NCI-H2171 (cell line): Measurements from ENCODE around the gene RNF217.
"Not testable (repeated sequence)": the region's sequence is repeated elsewhere in the genome, so short reads cannot be mapped to it uniquely, and the experiment has no call there.

ENCODE experiments used
- DNase-seq: peaks from one replicate; lab custom pipeline; 2025; lab: John Stamatoyannopoulos, UW

RNF217 gene, protein sequence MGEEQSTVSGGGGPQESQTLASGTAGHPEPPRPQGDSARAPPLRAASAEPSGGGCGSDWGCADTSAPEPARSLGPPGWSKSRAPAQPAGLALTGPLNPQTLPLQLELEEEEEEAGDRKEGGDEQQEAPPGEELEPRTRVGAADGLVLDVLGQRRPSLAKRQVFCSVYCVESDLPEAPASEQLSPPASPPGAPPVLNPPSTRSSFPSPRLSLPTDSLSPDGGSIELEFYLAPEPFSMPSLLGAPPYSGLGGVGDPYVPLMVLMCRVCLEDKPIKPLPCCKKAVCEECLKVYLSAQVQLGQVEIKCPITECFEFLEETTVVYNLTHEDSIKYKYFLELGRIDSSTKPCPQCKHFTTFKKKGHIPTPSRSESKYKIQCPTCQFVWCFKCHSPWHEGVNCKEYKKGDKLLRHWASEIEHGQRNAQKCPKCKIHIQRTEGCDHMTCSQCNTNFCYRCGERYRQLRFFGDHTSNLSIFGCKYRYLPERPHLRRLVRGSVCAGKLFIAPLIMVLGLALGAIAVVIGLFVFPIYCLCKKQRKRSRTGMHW

DNA sequence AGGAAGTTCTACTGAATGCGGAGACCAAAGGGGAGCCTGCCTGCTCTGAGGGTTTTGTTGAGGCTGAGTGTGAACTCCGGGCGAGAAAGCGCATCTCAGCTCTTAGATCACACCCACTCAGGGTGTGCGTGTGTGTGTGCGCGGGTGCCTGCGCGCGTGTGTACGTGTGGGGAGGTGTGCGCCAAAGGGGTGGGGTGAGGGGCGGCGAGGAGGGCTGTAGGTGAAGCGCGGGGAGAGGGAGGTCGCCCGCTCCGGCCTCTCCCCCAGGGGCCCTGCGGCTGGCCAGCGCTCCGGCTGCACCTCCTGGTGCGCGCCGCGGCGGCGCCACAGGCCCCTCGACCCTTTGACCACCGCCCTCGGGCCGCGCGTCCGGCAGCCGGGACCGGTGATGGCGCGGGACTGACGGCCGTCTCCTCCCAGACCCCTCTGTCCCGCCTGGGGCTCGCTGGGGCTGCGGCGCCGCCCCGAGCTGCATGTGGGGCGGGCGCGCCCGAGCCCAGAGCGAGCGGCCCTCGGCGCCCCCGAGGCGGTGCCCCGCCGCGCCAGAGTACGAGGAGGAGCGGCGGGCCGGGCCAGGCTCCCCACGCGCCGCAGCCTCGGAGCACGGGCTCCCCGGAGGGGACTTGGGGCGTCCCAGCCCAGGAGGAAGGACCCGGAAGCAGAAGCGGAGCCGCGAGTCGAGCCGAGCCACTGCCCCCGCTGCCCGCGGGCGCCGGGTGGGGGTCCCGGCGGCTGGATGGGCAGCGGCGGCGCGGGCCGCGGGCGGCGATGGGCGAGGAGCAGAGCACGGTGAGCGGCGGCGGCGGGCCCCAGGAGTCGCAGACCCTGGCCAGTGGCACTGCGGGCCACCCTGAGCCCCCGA lies at the start of gene RNF217:
TSS of gene RNF217 (plus strand) at position 661 of the 862 bp plus-strand sequence. CDS start at position 769, 108 bp downstream.
- peak; percentile 46 for DNase-seq

- no peak for DNase-seq
Measured at GRCh38 chr6:124913056-124913455, 49.2 kb upstream of the RNF217 start.

DNA sequence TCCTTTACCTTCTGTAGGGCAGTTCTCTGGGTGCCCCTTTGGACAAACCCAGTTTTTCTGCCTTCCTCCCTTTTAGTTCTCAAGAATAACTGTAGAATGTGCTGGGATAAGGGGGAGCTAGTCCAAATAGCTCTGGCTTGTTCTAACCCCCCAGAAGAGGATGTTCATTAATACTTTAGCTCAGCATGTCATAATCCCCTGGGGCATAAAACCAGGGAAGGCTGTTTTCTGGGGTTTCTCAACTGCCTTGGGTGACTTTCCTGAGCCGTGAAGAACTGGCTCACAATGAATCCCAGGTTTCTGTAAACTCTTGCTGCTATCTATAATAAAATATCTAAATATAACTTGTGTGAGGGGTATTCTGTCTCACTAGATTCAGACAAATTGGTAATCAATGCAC lies 44.5 kb upstream of the RNF217 start:
- no peak for DNase-seq

GRCh38 chr6:124919703-124920102 lies 42.5 kb upstream of the RNF217 start:
- DNase-seq, result not testable (repeated sequence)

DNA sequence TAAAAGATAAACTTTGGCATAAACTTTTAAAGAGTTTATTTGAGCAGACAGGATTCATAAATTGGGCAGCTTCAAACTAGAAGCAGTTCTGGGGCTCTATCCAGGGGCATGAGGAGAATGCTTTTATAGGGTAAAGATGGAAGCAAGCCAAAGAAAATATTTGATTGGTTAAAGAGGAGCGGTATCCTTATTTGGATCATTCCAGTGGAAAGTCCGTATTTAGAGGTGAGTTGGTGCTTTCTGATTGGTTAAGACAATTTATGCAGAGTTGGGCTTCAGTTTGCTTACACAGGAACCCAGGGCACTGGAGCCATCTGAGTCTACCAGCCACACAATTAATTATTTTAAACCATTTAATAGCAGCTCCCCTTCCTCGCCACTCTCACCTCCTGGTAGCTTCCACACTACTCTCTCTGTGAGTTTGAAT lies 37.9 kb upstream of the RNF217 start:
- no peak for DNase-seq

- no peak for DNase-seq
Measured at GRCh38 chr6:124926435-124926834, 35.8 kb upstream of the RNF217 start.

DNA sequence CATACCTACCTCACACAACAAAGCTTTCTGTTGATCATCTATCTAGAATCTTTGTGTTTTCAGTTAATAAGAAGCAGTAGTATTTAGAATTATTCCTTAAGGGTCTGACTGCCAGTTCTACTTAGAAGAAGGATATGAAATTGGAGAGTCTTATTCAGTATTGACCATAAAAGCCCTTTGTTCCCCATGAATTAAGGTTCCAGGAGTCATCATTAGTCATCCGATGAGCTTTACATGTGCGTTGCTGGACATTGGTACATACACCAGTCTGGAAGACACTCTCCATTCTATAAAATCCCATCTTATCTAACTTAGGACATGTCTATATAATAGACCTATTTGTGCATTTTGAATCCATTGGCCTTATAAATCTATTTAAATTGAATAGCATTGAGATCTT lies 34.4 kb upstream of the RNF217 start:
- no peak for DNase-seq

DNA sequence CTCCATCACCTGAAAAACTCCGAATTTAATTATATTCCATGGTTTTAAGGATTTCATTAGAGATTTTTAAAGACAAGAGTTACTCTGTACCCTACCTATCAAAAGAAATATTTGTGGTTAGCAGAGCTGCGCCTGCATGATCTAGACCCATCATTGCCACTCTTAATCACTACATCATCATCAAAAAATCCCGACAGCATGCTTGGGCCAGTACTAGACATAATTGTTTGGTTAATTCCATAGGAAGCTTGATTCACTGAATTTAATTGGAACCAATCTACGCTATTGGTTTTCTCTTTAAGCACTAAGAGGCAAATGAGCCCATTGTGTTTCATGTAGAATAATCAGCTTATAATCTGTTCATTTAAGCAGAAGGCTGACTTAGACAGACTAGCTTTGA lies 33.4 kb upstream of the RNF217 start:
- no peak for DNase-seq

DNA sequence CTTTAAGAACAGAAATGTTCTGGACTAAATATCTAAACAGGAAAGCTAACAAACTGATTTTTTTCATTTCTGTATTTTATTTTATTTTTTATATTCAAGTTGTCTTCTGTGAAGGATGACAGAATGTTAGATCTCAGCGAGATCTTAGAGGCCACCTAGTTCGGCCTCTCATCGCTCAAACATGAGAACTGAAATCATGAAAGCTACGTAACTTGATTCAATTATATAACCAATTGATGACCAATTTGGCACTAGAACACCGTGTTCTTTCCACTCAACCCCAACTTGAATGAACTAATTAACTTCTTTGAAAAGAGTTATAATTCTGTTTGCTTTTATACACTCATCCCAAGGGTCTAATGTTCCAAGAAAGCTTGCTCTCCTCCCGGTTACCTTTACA lies 24.6 kb upstream of the RNF217 start:
- DNase-seq, result no peak

DNA sequence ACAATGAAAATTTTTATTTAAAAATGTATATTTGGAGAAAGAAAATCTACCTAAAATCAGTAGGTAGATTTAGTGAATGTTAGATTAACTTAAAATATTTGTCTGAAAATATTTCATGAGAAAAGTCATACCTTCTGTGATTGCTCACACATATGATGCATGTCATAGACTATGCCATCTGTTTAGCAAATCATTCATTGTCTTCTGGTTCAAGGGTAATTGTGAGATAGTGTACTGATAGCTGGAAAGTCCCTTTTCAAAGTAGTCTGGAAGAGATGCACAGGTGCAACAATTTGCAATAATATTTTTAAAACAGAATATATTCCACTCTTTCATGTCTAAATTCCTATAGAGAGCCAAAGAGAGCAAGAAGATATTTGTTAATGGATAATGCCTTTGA lies 21.0 kb upstream of the RNF217 start:
- DNase-seq, result no peak

- no peak for DNase-seq
Measured at GRCh38 chr6:124943658-124944057, 18.6 kb upstream of the RNF217 start.

- no peak for DNase-seq
Measured at GRCh38 chr6:124947971-124948451, 14.2 kb upstream of the RNF217 start.

- no peak for DNase-seq
Measured at GRCh38 chr6:124949706-124950105, 12.5 kb upstream of the RNF217 start.

DNA sequence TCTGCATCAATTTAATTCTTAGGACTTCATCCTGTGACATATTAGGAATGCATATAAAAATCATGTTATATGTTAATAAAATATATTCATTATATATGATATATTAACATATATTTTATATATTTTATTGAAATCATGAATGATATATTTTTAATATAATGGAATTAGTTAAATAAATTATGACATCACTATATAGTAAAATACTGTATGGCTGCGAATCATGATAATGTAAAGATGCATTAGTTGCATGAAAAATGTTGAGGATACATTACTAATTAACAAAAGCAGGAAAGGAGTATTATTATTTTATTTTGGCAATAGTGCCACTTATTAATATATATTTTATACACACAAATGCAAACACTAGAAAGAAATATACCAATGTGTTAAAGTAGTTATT lies 8.4 kb upstream of the RNF217 start:
- no peak for DNase-seq

DNA sequence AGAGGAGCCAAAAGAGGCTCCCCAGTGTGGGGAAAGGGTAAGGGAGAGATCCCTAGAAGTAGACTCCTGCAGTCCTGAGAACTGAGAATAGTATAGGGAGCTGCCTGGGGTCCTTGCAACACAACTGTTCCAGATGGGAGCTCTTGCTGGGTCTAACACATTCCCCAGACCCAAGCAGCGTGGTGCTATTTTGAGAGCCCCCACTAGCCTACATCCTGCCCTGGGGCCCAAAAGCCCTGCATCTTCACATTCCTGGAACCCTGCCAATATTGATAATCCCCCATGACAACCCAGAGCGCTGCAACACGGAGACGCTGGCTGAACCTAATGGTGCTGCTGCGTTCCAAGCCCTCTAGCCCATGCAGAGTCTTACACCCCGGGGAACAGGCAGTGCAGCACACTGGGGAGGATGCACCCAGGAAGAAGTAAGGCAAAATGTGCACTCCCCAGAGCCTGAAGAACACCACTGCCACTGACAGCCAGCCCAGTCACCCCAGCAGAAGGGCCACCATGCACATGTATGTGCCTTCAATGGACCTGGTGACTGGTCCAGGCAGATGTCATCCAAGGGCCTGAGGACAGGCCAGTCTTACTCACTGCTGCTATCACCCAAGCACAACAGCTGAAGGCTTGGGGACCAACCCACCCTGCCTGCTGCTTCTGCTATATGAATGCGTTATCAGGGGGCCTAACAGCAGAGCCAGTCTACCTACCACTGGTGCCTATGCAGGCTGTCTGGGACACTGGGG lies 7.0 kb upstream of the RNF217 start:
- no peak for DNase-seq

DNA sequence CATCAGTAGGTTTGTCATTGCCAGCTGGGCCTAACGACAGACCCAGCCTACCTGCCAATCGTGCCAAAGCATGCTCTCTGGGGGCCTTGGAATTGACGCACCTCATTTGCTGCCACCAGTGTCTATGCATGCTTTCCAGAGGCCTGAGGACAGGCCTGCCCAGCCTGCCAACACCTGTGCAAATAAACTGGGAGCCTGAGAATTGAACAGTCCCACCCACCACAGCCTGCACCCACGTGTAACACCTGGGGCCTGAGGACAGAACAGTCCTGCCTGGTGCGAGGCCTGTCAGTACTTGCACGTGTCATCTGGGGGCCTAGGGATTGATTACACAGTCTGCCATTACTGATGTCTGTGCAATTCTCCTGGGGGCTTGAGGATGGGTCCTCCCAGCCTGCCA lies 6.2 kb upstream of the RNF217 start:
- peak; percentile 96 for DNase-seq

DNA sequence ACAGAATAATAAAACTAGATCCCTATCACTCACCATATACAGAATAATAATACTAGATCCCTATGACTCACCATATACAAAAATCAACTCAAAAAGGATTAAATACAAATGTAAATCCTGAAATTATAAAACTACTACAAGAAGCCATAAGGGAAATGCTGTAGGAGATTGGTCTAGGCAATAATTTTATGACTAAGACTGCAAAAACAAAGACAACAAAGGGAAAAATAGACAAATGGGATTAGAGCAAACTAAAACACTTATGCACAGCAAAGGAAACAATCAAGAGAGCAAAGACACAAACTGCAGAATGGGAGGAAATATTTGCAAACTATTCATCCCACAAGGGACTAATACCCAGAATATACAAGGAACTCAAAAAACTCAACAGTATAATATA lies 4.1 kb upstream of the RNF217 start:
- no peak for DNase-seq

GRCh38 chr6:124958759-124959354 lies 3.4 kb upstream of the RNF217 start:
- DNase-seq, result no peak

GRCh38 chr6:124960757-124961463 lies 1.3 kb upstream of the RNF217 start:
- DNase-seq, result no peak

DNA sequence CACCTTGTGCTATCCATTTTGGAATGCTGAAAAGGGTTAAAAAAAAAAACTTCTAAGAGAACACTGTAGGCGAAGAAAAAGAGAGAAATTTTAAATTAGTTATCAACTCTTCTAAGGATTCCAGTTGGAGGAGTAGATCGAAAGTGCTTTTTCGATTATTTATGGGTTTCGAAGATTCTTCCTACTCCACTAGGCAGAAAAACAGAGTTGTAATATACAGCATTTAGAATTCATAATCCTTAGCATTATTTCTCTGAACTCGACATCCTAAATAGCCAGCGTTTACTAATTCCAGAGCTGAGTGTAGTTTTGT lies 817 bp upstream of the RNF217 start:
- DNase-seq, result no peak
